Measurements from ENCODE around the gene KLHL20.
"Not testable (repeated sequence)": the region's sequence is repeated elsewhere in the genome, so short reads cannot be mapped to it uniquely, and the experiment has no call there.

GRCh38 chr1:173736104-173736503 is 21.3 kb downstream of the KLHL20 start:
- TF ChIP-seq CTCF (conservative IDR thresholded peaks at IDR 0.05; ENCODE audit: low read depth, low read length); EZH2 (IDR thresholded peaks at IDR 0.05; ENCODE audit: borderline replicate concordance, low read depth, low read length, poor library complexity, severe bottlenecking): not testable (repeated sequence)
